Muscle layer of colon (tissue), 2 donors: ENCODE results near the gene PPFIBP1.
A peak's percentile ranks its signal among the peaks of the same experiment; 100 is the strongest.

ENCODE experiments used
- H3K27ac ChIP-seq: one replicate; pipeline ENCODE4 v1.7.0; 2013; ENCODE audit warnings: low read depth, mild to moderate bottlenecking, low read length, moderate library complexity
- H3K27me3 ChIP-seq, 2 donors: one replicate each; pipeline ENCODE4 v1.7.0; 2013; ENCODE audit warnings: low read length in 2 of 2, mild to moderate bottlenecking in 2 of 2; ENCODE audit not compliant: insufficient read depth in 2 of 2, control insufficient read depth in 1 of 2
- H3K36me3 ChIP-seq: one replicate; pipeline ENCODE4 v1.7.0; 2013; ENCODE audit warnings: mild to moderate bottlenecking, low read length; ENCODE audit not compliant: insufficient read depth
- H3K4me1 ChIP-seq: one replicate; pipeline ENCODE4 v1.7.0; 2013; ENCODE audit warnings: mild to moderate bottlenecking, low read length; ENCODE audit not compliant: insufficient read depth
- H3K4me3 ChIP-seq, 2 donors: one replicate each; pipeline ENCODE4 v1.7.0; 2013; ENCODE audit warnings: low read length in 2 of 2, low read depth in 1 of 2, mild to moderate bottlenecking in 1 of 2, moderate library complexity in 1 of 2
- H3K9ac ChIP-seq: one replicate; pipeline ENCODE4 v1.7.0; 2013; ENCODE audit warnings: low read length
- H3K9me3 ChIP-seq: one replicate; pipeline ENCODE4 v1.7.0; 2013; ENCODE audit warnings: mild to moderate bottlenecking, low read length
- donor health status: abdominal sarcoma.
- donor health status: Adenocarcinoma of cecum.

PPFIBP1 gene

GRCh38 chr12:27545665-27546064 is 21.7 kb downstream of the PPFIBP1 start:
- H3K27ac ChIP-seq: no peak overlapping the region

GRCh38 chr12:27547592-27547991 is 23.6 kb downstream of the PPFIBP1 start:
- no peaks in the 10 kb centered on the region for H3K36me3 ChIP-seq
- H3K27me3 ChIP-seq: no peaks in the 10 kb centered on the region
- H3K4me1 ChIP-seq: peaks cover 60% of the 10 kb centered on the region
- no peaks in the 10 kb centered on the region for H3K9me3 ChIP-seq
- H3K4me3 ChIP-seq: no peak overlapping the region
- H3K27ac ChIP-seq: no peak overlapping the region
- H3K9ac ChIP-seq: no peak overlapping the region

More at GRCh38 chr12:27545665-27546064, 21.7 kb downstream of the PPFIBP1 start:
- Histone ChIP-seq H3K27me3 (no peaks in the 10 kb centered on the region), H3K36me3 (no peaks in the 10 kb centered on the region), H3K4me3 (no peak overlapping the region), H3K4me1 (peaks cover 48% of the 10 kb centered on the region), H3K9ac (no peak overlapping the region), H3K9me3 (no peaks in the 10 kb centered on the region)

DNA sequence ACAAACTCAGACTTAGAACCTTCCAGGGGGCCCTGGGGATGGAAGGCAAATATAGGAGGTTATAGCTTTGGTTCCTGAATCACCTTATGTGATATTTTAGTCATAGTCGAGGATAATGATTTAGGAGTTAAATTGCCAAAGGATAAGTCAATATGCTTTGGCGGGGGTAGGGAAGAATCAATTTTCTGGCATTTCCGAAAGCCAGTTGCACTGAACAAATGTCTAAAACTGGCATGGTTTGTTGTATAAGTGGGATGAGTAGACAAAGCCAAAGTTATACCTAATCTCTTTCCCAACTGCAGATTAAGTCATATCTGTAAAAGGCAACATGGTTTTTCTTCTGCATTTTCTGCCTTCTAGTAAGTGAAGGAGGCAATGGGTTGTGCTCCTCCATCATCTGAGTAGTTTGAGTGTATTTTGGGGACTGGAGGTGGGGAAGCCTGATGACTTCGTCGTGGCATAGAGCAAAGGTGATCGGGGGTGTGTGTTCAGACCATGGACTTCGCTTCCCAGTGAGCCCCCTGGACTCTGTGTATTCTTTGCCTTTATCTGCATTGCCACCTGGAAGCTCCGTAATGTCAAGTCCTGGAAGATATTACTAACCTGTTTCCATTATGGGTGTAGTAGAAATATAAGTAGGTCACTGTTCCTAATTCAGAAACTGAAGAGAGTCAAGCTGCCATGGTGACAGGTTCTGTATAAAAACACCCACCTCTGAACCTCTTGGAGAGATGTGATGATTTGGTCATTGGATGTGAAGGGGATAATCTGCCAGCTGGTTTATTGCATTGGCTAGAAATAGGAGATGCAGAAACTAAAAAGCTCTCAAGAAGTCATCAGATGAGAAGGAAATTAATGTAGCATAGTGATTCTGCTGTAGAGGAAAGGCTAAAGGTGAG is 24.5 kb downstream of the PPFIBP1 start:
- H3K27ac ChIP-seq: peak overlapping the region; percentile 12

GRCh38 chr12:27549236-27549800 is 25.3 kb downstream of the PPFIBP1 start:
- Histone ChIP-seq H3K9me3 (no peaks in the 10 kb centered on the region), H3K27me3 (no peaks in the 10 kb centered on the region), H3K9ac (no peak overlapping the region), H3K4me1 (peaks cover 72% of the 10 kb centered on the region), H3K36me3 (no peaks in the 10 kb centered on the region), H3K27ac (peak overlapping the region; percentile 12), H3K4me3 (peak overlapping the region in 1 of 2 donors; percentile 6)

More for the DNA sequence above, 24.5 kb downstream of the PPFIBP1 start:
- H3K36me3 ChIP-seq: no peaks in the 10 kb centered on the region
- peaks cover 65% of the 10 kb centered on the region for H3K4me1 ChIP-seq
- no peaks in the 10 kb centered on the region for H3K27me3 ChIP-seq
- no peaks in the 10 kb centered on the region for H3K9me3 ChIP-seq
- no peak overlapping the region for H3K4me3 ChIP-seq
- H3K9ac ChIP-seq: no peak overlapping the region

DNA sequence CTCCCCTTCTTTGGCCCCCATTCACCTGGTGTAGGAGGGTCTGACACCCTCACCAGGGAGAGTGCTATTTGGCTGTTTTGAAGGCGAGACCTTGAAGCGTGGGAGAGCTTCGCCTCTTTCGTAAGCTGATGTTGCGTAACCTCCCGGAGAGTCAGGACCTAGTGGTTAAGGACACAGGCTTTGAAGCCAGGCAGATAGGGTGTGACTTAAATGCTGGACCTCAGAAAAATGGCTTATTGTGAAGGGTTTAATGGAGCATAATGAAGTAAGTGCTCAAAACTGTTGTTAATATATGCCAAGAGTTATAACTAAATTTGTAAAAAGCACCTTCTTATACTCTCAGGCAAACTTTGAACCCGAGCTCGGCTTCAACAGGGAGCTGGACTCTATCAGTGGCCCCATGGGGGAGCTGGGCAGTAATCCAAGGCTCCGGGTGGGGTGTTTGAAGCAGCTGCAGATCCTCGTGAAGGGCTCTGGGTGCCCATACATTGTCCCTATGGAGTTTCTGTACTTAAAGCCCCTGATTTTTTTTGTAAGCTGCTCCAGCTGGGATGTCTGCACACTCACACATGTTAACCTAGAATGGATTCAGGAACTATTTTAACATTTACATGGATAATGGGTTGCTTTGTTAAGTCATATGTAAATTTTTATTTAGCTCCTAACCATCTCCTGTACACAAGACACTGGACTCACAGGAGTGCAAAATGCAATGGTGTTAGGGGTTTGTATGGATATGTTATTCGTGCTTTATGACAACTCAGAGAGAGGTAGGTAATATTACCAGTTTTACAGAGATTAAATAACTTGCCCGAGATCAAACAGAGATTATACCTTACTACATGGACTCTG is 26.0 kb downstream of the PPFIBP1 start:
- H3K4me3 ChIP-seq: peak overlapping the region in 1 of 2 donors; percentile 6
- H3K27me3 ChIP-seq: no peaks in the 10 kb centered on the region
- peaks cover 80% of the 10 kb centered on the region for H3K4me1 ChIP-seq
- H3K9ac ChIP-seq: no peak overlapping the region
- H3K27ac ChIP-seq: peak overlapping the region; percentile 10
- no peaks in the 10 kb centered on the region for H3K9me3 ChIP-seq
- H3K36me3 ChIP-seq: no peaks in the 10 kb centered on the region

DNA sequence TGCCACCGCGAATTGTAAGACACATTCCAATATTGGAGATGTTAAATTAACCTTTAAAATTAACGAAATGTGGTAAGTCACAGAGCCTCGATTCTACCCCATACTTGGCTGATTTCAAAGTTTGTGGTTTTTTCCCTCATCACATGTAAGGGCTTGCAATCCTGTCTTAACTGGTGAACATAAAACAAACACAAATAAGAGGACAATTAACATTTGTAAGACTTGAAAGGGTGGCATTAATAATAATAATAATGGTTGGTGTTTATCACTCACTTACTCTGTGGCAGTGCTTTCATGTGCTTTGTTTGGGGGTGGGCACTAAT is 26.6 kb downstream of the PPFIBP1 start:
- H3K9ac ChIP-seq: no peak overlapping the region
- H3K4me3 ChIP-seq: no peak overlapping the region
- no peaks in the 10 kb centered on the region for H3K9me3 ChIP-seq
- H3K27me3 ChIP-seq: no peaks in the 10 kb centered on the region
- H3K4me1 ChIP-seq: peaks cover 81% of the 10 kb centered on the region
- H3K27ac ChIP-seq: peak overlapping the region; percentile 4
- no peaks in the 10 kb centered on the region for H3K36me3 ChIP-seq

- no peaks in the 10 kb centered on the region for H3K36me3 ChIP-seq
- H3K27me3 ChIP-seq: no peaks in the 10 kb centered on the region
- no peak overlapping the region for H3K4me3 ChIP-seq
- no peak overlapping the region for H3K9ac ChIP-seq
- H3K9me3 ChIP-seq: no peaks in the 10 kb centered on the region
- H3K27ac ChIP-seq: peak overlapping the region; percentile 18
- peaks cover 85% of the 10 kb centered on the region for H3K4me1 ChIP-seq
Observed at GRCh38 chr12:27551172-27551840, 27.3 kb downstream of the PPFIBP1 start.

DNA sequence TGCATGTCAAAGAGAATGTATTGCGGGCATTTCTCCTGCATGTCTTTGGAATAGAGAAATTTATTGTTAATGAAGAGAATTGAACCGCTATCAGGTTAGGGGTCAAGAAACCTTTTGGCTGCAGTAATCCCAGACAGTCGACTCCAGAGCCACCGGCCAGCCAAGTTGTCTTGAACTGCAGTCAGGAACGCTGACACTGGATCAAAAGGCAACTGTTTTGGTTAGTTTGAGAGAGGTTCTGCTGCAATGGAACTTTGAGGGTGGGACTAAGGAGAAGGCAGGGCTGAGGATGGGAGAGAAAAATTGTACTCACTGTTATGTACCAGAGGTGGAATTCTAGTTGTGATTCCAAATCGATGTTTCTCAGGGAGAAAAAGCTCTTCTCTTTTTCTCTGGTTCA is 28.2 kb downstream of the PPFIBP1 start:
- Histone ChIP-seq H3K9me3 (no peaks in the 10 kb centered on the region), H3K27ac (no peak overlapping the region), H3K4me1 (peaks cover 92% of the 10 kb centered on the region), H3K36me3 (no peaks in the 10 kb centered on the region), H3K9ac (no peak overlapping the region), H3K27me3 (no peaks in the 10 kb centered on the region), H3K4me3 (no peak overlapping the region)

DNA sequence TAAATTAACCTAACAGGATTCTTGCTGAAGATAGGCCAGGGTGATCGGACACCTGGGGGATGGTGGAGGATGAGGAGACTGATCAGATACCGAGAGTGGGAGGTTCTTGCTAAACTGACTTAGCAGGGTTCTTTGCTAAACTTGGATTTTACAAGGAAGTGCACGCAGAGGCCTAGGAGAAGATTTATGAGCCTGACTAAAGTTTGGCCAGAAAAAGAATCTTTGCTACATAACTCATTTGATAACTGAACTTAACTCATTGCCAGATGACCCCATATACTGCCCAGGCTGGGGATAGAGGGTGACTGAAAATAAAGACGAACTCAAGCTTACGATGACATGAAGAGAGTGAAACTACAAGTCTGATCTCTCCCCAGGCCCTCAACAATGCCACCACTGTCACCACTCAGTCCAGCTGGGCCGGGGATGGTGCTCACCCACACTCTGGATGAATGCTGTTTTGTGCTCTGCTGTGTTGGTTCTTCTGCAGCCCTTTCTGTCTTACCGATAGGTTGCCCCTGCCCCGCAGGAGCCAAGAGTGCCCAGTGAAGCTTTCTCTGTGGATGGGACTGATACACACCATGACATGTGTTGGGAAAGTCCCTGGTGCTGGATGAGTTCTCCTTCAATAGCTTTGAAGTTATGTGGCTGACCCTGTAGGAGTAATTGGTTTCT is 29.0 kb downstream of the PPFIBP1 start:
- Histone ChIP-seq H3K4me3 (no peak overlapping the region), H3K9me3 (no peaks in the 10 kb centered on the region), H3K36me3 (no peaks in the 10 kb centered on the region), H3K27ac (peak overlapping the region; percentile 6), H3K4me1 (peaks cover 85% of the 10 kb centered on the region), H3K9ac (no peak overlapping the region), H3K27me3 (no peaks in the 10 kb centered on the region)

DNA sequence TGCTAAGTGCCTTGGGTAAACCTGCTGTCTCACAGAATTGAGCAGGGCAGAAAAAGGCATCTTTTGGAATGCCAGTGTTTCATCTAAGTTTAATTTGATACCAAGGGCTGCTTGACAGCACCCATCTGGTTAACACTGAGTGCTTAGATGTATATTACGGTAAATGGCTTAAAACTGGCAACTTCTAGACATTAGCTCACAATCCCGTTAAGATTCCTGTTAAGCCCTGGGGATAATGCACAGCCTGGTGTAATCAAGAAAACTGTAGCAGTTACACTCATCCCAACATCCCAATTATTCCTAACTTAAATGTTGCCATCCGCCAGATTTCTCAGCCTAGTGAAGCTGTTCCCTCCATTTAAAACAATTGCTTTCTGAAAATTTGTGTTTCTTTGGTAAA is 29.9 kb downstream of the PPFIBP1 start:
- H3K9ac ChIP-seq: no peak overlapping the region
- H3K4me3 ChIP-seq: peak overlapping the region in 1 of 2 donors; percentile 47

More for the DNA sequence above, 29.9 kb downstream of the PPFIBP1 start:
- Histone ChIP-seq H3K9me3 (no peaks in the 10 kb centered on the region), H3K27ac (peak overlapping the region; percentile 77), H3K4me1 (peaks cover 76% of the 10 kb centered on the region), H3K27me3 (no peaks in the 10 kb centered on the region), H3K36me3 (no peaks in the 10 kb centered on the region)
